OCI-LY3 (cell line): ENCODE data around the gene SPRY1.

Experiments
- H2AFZ ChIP-seq: fragments of 200-600, 300-600 bp; shearing (Covaris generic); 2 replicates; pipeline ENCODE4 v1.6.0; 2014; ENCODE audit warnings: antibody characterized with exemption, low read depth, low read length
- H3K27ac ChIP-seq: fragments of 200-600, 300-600 bp; sonication (generic); 2 replicates; pipeline ENCODE4 v1.5.1; 2014; ENCODE audit warnings: mild to moderate bottlenecking, low read length, moderate library complexity, mixed read lengths
- H3K27me3 ChIP-seq: fragments of 200-600, 300-600 bp; sonication (generic); 2 replicates; pipeline ENCODE4 v1.6.1; 2014; ENCODE audit warnings: low read depth, low read length, mixed read lengths
- H3K36me3 ChIP-seq: fragments of 200-600, 300-600 bp; sonication (generic); replicated peaks from 2 replicates; pipeline ENCODE3; 2014; ENCODE audit warnings: low read depth, low read length, mixed read lengths
- H3K4me1 ChIP-seq: fragments of 300-600, 200-600 bp; sonication (generic); 2 replicates; pipeline ENCODE4 v1.6.1; 2014; ENCODE audit warnings: low read length, mixed read lengths
- H3K4me2 ChIP-seq: fragments of 200-600, 300-600 bp; sonication (generic); 2 replicates; pipeline ENCODE4 v1.6.1; 2014; ENCODE audit warnings: low read length, mixed read lengths
- H3K4me3 ChIP-seq: fragments of 300-600, 200-600 bp; sonication (generic); 2 replicates; pipeline ENCODE4 v1.5.1; 2014; ENCODE audit warnings: antibody characterized with exemption, mild to moderate bottlenecking, low read length, moderate library complexity
- H3K79me2 ChIP-seq: fragments of 300-600, 200-600 bp; shearing (Covaris generic); 2 replicates; pipeline ENCODE4 v1.6.1; 2014; ENCODE audit warnings: mild to moderate bottlenecking, low read length, mixed read lengths
- H3K9ac ChIP-seq: fragments of 300-600, 200-600 bp; shearing (Covaris generic); 2 replicates; pipeline ENCODE4 v1.6.0; 2014; ENCODE audit warnings: mild to moderate bottlenecking, low read length, moderate library complexity
- H3K9me3 ChIP-seq: fragments of 200-600, 300-600 bp; shearing (Covaris generic); 2 replicates; pipeline ENCODE4 v1.6.1; 2014; ENCODE audit warnings: low read length, mixed read lengths; ENCODE audit not compliant: insufficient read depth
- H4K20me1 ChIP-seq: fragments of 200-600, 300-600 bp; sonication (generic); 2 replicates; pipeline ENCODE4 v1.6.1; 2016; ENCODE audit warnings: low read length, mixed read lengths; ENCODE audit not compliant: insufficient read depth
- CTCF ChIP-seq: fragments of 200-600, 300-600 bp; sonication (generic); IDR thresholded peaks from 2 replicates; pipeline ENCODE4 v1.5.1; 2014; ENCODE audit warnings: antibody characterized with exemption, low read length, low read depth
- EZH2phosphoT487 ChIP-seq: fragments of 200-600 bp; shearing (Covaris generic); IDR thresholded peaks from 2 replicates; pipeline ENCODE4 v1.6.1; 2018; ENCODE audit warnings: antibody characterized with exemption, mixed run types, low read depth

Gene SPRY1

DNA sequence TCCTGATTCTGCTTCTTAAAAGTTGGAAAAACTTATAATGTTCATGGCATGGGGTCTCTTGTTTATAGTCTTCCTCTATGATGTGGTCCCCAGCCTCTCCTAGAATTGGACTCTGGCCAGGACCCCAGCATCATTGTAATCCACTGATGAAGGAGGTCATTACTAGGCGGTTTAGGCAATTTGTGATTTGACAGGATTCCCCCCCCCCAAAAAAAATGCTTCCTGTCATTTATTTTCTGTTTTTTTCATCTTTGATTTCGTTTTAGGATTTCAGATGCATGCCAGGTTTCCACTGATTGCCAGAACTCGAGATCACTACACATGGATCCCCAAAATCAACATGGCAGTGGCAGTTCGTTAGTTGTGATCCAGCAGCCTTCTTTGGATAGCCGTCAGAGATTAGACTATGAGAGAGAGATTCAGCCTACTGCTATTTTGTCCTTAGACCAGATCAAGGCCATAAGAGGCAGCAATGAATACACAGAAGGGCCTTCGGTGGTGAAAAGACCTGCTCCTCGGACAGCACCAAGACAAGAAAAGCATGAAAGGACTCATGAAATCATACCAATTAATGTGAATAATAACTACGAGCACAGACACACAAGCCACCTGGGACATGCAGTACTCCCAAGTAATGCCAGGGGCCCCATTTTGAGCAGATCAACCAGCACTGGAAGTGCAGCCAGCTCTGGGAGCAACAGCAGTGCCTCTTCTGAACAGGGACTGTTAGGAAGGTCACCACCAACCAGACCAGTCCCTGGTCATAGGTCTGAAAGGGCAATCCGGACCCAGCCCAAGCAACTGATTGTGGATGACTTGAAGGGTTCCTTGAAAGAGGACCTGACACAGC is 4.9 kb downstream of the SPRY1 start:
- Histone ChIP-seq H3K9me3 (no peaks in the 10 kb centered on the region), H2AFZ (no peak overlapping the region), H3K27me3 (peaks cover 27% of the 10 kb centered on the region), H3K4me1 (peaks cover 6% of the 10 kb centered on the region), H3K4me3 (no peak overlapping the region), H3K27ac (no peak overlapping the region), H3K79me2 (no peaks in the 10 kb centered on the region), H3K36me3 (no peaks in the 10 kb centered on the region), H4K20me1 (no peaks in the 10 kb centered on the region), H3K4me2 (no peak overlapping the region), H3K9ac (no peak overlapping the region)
- TF ChIP-seq EZH2phosphoT487 (no peak), CTCF (no peak)

DNA sequence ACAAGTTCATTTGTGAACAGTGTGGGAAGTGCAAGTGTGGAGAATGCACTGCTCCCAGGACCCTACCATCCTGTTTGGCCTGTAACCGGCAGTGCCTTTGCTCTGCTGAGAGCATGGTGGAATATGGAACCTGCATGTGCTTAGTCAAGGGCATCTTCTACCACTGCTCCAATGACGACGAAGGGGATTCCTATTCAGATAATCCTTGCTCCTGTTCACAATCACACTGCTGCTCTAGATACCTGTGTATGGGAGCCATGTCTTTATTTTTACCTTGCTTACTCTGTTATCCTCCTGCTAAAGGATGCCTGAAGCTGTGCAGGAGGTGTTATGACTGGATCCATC is 5.5 kb downstream of the SPRY1 start:
- no peak for TF ChIP-seq EZH2phosphoT487
- no peak for TF ChIP-seq CTCF
- Histone ChIP-seq H3K4me2 (no peak overlapping the region), H3K27me3 (peaks cover 23% of the 10 kb centered on the region), H3K79me2 (no peaks in the 10 kb centered on the region), H4K20me1 (no peaks in the 10 kb centered on the region), H2AFZ (no peak overlapping the region), H3K4me1 (peaks cover 6% of the 10 kb centered on the region), H3K9me3 (no peaks in the 10 kb centered on the region), H3K27ac (no peak overlapping the region), H3K4me3 (no peak overlapping the region), H3K9ac (no peak overlapping the region), H3K36me3 (no peaks in the 10 kb centered on the region)

DNA sequence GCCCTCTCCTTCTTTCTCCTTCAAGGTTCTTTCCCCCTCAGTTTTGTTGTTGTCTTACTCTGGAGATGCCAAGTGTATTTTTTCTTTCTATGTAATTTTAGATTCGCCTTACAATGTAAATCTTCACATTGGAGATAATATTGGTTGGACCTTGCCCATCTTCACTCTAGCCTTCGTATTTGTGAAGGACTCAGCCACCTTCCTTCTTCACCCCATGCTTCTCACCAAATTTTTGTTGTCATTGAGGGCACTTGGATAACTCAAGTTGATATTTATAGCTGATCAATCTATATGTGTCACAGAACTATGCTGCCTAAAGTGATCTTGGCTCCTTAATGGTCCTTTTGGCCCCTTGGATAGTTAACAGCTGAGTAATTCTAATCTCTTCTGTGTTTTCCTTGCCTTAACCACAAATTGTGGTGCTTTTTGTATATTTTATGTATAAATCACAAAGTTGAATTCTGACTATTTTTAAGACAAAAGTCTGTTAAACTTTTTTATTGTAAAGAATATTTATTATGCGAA is 6.5 kb downstream of the SPRY1 start:
- no peaks in the 10 kb centered on the region for H3K9me3 ChIP-seq
- no peaks in the 10 kb centered on the region for H4K20me1 ChIP-seq
- H3K4me2 ChIP-seq: no peak overlapping the region
- TF ChIP-seq EZH2phosphoT487 (no peak), CTCF (no peak)
- peaks cover 6% of the 10 kb centered on the region for H3K4me1 ChIP-seq
- H3K79me2 ChIP-seq: no peaks in the 10 kb centered on the region
- H3K27ac ChIP-seq: no peak overlapping the region
- no peaks in the 10 kb centered on the region for H3K36me3 ChIP-seq
- no peak overlapping the region for H3K4me3 ChIP-seq
- no peak overlapping the region for H3K9ac ChIP-seq
- H3K27me3 ChIP-seq: peaks cover 13% of the 10 kb centered on the region
- H2AFZ ChIP-seq: no peak overlapping the region

- H3K4me1 ChIP-seq: peaks cover 6% of the 10 kb centered on the region
- H2AFZ ChIP-seq: no peak overlapping the region
- H3K36me3 ChIP-seq: no peaks in the 10 kb centered on the region
- H3K9ac ChIP-seq: no peak overlapping the region
- H3K4me3 ChIP-seq: no peak overlapping the region
- TF ChIP-seq EZH2phosphoT487 (no peak), CTCF (no peak)
- no peak overlapping the region for H3K4me2 ChIP-seq
- H3K9me3 ChIP-seq: no peaks in the 10 kb centered on the region
- H3K27ac ChIP-seq: no peak overlapping the region
- H3K79me2 ChIP-seq: no peaks in the 10 kb centered on the region
- H3K27me3 ChIP-seq: peaks cover 11% of the 10 kb centered on the region
- no peaks in the 10 kb centered on the region for H4K20me1 ChIP-seq
Observed at GRCh38 chr4:123404533-123404932, 7.9 kb downstream of the SPRY1 start.
